ENCODE measurements around the gene GPR39. TPM values are rescaled to one million over a fixed set of nuclear protein-coding genes. Genes with fewer than 3 reads are reported as not detected.

GPR39 gene
- total and polyA plus RNA-seq, 5 experiments from 2014 or later: not detected

GRCh38 chr2:132588576-132588975, 172.0 kb downstream of the GPR39 start:
- peaks cover 0 to 14% (median 2%) of the 10 kb centered on the region in 9 donors for H3K9me3 Mint-ChIP-seq
- no peaks in the 10 kb centered on the region for H3K36me3 Mint-ChIP-seq
- H3K4me3 Mint-ChIP-seq: no peak overlapping the region
- ATAC-seq (no peak), DNase-seq (no peak)
- no peak overlapping the region for H3K27ac Mint-ChIP-seq
- H3K4me1 Mint-ChIP-seq: no peaks in the 10 kb centered on the region
- POLR2A ChIA-PET: no interaction called here
- peaks cover 0 to 8% (median 0%) of the 10 kb centered on the region in 5 donors for H3K27me3 Mint-ChIP-seq

DNA sequence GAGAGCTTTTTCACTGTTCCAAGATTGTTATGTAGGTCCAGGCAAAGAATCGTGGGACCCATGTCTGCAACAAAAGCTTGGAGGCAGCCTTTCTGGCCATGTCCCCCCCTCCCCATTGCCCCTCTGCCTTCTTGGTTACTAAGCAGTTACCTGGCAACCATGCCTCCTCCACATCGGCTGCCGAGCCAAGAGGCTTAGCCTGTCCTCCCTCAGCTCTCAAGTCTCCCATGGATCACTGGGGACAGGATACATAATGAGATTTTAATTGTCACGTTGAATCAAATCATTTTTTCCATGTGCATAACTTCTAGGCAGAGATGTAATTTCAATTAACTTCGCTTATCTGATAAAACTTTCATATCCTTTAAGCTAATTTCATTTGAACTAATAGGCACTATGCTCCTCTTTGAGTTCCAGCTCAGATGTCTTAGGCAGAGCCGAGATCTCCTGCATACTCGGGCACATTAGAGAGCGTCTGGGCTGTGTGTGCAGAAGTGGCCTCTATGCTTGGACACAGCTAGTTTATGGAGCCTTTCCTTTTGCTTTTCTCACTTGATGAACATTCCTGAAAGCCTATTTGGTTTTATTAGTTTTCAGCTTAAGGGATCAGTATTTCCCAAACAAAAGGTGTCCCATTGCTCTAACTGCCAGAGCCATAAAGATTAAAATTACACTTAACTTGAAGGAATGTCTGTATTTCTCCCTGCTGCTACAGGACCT, 172.7 kb downstream of the GPR39 start:
- ATAC-seq (no peak), DNase-seq (no peak)
- H3K4me3 Mint-ChIP-seq: no peak overlapping the region
- peaks cover 0 to 11% (median 0%) of the 10 kb centered on the region in 9 donors for H3K9me3 Mint-ChIP-seq
- H3K36me3 Mint-ChIP-seq: no peaks in the 10 kb centered on the region
- POLR2A ChIA-PET: no interaction called here
- peaks cover 0 to 3% (median 0%) of the 10 kb centered on the region in 5 donors for H3K27me3 Mint-ChIP-seq
- no peaks in the 10 kb centered on the region for H3K4me1 Mint-ChIP-seq
- no peak overlapping the region for H3K27ac Mint-ChIP-seq

DNA sequence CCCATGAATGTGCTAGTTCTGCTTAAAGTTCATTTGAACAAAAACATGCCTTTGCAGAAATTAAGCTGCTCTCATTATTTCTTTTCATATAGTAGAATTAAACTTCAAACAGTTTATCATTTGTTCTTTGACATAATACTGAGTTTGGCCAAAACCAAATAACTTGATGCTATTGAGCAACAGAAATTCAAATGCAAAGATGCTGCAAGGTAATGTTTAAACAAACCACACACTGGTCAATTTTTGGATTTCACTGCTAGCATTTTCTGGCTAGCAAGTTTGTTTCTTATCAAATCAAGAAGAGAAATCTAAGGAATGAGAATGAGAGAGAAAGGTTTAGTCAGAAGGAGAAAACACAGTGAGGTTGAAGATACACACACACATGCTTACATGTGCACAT, 173.4 kb downstream of the GPR39 start:
- Mint-ChIP-seq H3K27ac (no peak overlapping the region), H3K9me3 (peaks cover 0 to 11% (median 0%) of the 10 kb centered on the region in 9 donors), H3K27me3 (no peaks in the 10 kb centered on the region), H3K36me3 (no peaks in the 10 kb centered on the region), H3K4me3 (no peak overlapping the region), H3K4me1 (no peaks in the 10 kb centered on the region)
- ATAC-seq (no peak), DNase-seq (no peak)
- POLR2A ChIA-PET: no interaction called here

DNA sequence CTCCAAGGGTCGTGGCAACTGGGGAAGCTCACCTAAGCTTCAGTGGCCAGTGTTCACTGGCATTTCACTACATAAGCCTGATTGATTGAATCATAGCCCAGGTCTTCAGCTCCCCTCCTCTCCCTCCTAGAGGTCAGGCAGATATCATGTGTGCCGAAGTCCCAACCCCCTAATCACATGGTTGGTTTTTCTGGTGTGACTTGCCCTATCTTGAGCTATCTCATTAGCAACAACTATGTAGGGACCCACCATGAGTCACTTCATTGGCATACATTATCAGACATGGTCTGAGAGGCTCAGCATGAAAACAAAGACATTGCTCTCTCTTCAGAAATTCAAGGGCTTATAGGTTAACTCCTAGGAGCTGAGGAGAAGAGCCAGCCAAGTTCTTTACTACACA, 176.6 kb downstream of the GPR39 start:
- no peak for ATAC-seq
- no peak overlapping the region for H3K4me3 Mint-ChIP-seq
- H3K27ac Mint-ChIP-seq: no peak overlapping the region
- peaks cover 2 to 11% (median 2%) of the 10 kb centered on the region in 5 donors for H3K27me3 Mint-ChIP-seq
- peaks cover 0 to 23% (median 3%) of the 10 kb centered on the region in 9 donors for H3K9me3 Mint-ChIP-seq
- no peaks in the 10 kb centered on the region for H3K4me1 Mint-ChIP-seq
- H3K36me3 Mint-ChIP-seq: no peaks in the 10 kb centered on the region
- POLR2A ChIA-PET: no interaction called here
- DNase-seq: no peak

GRCh38 chr2:132595186-132595585, 178.6 kb downstream of the GPR39 start:
- H3K9me3 Mint-ChIP-seq: peaks cover 0 to 23% (median 8%) of the 10 kb centered on the region in 9 donors
- H3K27me3 Mint-ChIP-seq: peaks cover 2 to 20% (median 3%) of the 10 kb centered on the region in 5 donors
- H3K4me3 Mint-ChIP-seq: no peak overlapping the region
- DNase-seq (no peak), ATAC-seq (no peak)
- no peak overlapping the region for H3K27ac Mint-ChIP-seq
- peaks cover 0 to 5% (median 0%) of the 10 kb centered on the region in 3 donors for H3K36me3 Mint-ChIP-seq
- H3K4me1 Mint-ChIP-seq: no peaks in the 10 kb centered on the region
- POLR2A ChIA-PET: no interaction called here

DNA sequence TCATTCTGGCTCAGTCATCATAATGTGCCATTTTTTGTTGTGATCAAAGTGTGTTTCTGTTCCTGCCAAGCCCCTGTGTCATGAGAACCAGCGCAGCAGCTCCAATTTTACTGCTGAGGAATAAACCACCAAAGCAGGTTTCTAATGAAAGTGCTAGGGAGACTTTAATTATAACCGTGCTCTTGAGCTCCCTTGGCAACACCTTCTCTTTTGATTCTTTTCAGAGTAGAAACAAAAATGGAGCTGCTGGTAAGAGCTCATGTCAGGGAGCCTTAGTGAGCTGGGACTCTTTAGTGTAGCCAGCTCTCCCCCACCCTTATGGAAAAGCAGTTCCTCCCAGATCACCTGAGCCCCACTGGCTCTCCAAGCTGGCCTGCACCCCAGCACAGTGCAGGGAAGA, 179.1 kb downstream of the GPR39 start:
- peaks cover 2 to 20% (median 3%) of the 10 kb centered on the region in 5 donors for H3K27me3 Mint-ChIP-seq
- no peak overlapping the region for H3K4me3 Mint-ChIP-seq
- no peaks in the 10 kb centered on the region for H3K4me1 Mint-ChIP-seq
- H3K27ac Mint-ChIP-seq: no peak overlapping the region
- ATAC-seq: no peak
- POLR2A ChIA-PET: no interaction called here
- H3K36me3 Mint-ChIP-seq: peaks cover 0 to 5% (median 0%) of the 10 kb centered on the region in 3 donors
- peaks cover 0 to 23% (median 8%) of the 10 kb centered on the region in 9 donors for H3K9me3 Mint-ChIP-seq
- no peak for DNase-seq

DNA sequence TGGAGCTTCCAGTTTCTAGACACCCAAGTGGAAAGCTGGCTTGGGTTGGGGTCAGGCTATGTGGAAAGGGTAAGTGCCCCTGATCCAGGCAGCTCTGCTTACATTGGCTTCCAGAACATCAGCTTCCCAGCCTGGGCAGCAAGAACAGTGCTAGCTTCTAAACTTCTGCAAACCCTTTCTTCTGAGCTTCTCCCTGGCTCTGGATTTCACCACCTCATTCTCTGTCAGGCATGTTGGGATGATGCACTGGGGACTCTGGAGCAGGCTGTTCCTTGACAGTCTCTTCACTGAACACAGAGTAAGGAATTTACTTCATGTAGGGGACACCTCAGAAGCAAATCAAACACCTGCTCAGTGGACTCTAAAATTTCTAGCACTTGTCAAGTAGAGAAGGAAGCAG, 180.6 kb downstream of the GPR39 start:
- POLR2A ChIA-PET: no interaction called here
- H3K27ac Mint-ChIP-seq: no peak overlapping the region
- peaks cover 2 to 22% (median 3%) of the 10 kb centered on the region in 5 donors for H3K27me3 Mint-ChIP-seq
- H3K4me1 Mint-ChIP-seq: no peaks in the 10 kb centered on the region
- peaks cover 0 to 16% (median 7%) of the 10 kb centered on the region in 9 donors for H3K9me3 Mint-ChIP-seq
- H3K4me3 Mint-ChIP-seq: no peak overlapping the region
- ATAC-seq: no peak
- DNase-seq: no peak
- H3K36me3 Mint-ChIP-seq: peaks cover 0 to 5% (median 0%) of the 10 kb centered on the region in 3 donors

GRCh38 chr2:132597831-132598230, 181.2 kb downstream of the GPR39 start:
- H3K4me1 Mint-ChIP-seq: no peaks in the 10 kb centered on the region
- peaks cover 2 to 22% (median 3%) of the 10 kb centered on the region in 5 donors for H3K27me3 Mint-ChIP-seq
- no peak for DNase-seq
- ATAC-seq: no peak
- no peak overlapping the region for H3K27ac Mint-ChIP-seq
- POLR2A ChIA-PET: no interaction called here
- H3K9me3 Mint-ChIP-seq: peaks cover 0 to 13% (median 7%) of the 10 kb centered on the region in 9 donors
- no peak overlapping the region for H3K4me3 Mint-ChIP-seq
- H3K36me3 Mint-ChIP-seq: peaks cover 0 to 5% (median 0%) of the 10 kb centered on the region in 3 donors

GRCh38 chr2:132598536-132598935, 181.9 kb downstream of the GPR39 start:
- DNase-seq: no peak
- no peak overlapping the region for H3K4me3 Mint-ChIP-seq
- no peak overlapping the region for H3K27ac Mint-ChIP-seq
- no peaks in the 10 kb centered on the region for H3K4me1 Mint-ChIP-seq
- peaks cover 0 to 5% (median 0%) of the 10 kb centered on the region in 3 donors for H3K36me3 Mint-ChIP-seq
- peaks cover 0 to 13% (median 7%) of the 10 kb centered on the region in 9 donors for H3K9me3 Mint-ChIP-seq
- no peak for ATAC-seq
- peaks cover 2 to 22% (median 3%) of the 10 kb centered on the region in 5 donors for H3K27me3 Mint-ChIP-seq
- POLR2A ChIA-PET: no interaction called here

DNA sequence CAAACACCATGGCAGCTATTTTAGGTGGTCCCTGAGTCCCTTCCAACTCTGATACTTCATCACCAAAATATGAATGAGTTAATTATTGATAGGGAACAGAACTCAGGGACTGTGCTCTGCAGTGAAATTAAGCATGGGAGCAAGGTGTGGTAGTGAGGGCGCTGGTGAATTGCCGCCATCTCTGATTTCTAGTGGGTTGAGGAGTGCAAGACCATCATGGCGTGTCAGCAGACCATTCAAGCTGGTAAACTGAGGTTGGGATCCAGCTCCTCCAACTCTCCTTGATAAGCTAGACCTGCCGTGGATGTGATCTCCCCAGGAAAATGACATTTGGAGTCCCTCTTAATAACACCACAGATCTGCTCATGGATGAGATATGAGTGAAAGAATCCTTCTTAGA, 183.0 kb downstream of the GPR39 start:
- H3K27ac Mint-ChIP-seq: no peak overlapping the region
- peaks cover 0 to 13% (median 7%) of the 10 kb centered on the region in 9 donors for H3K9me3 Mint-ChIP-seq
- POLR2A ChIA-PET: no interaction called here
- H3K36me3 Mint-ChIP-seq: peaks cover 0 to 5% (median 0%) of the 10 kb centered on the region in 3 donors
- ATAC-seq (no peak), DNase-seq (no peak)
- no peaks in the 10 kb centered on the region for H3K4me1 Mint-ChIP-seq
- peaks cover 2 to 22% (median 3%) of the 10 kb centered on the region in 5 donors for H3K27me3 Mint-ChIP-seq
- H3K4me3 Mint-ChIP-seq: no peak overlapping the region

DNA sequence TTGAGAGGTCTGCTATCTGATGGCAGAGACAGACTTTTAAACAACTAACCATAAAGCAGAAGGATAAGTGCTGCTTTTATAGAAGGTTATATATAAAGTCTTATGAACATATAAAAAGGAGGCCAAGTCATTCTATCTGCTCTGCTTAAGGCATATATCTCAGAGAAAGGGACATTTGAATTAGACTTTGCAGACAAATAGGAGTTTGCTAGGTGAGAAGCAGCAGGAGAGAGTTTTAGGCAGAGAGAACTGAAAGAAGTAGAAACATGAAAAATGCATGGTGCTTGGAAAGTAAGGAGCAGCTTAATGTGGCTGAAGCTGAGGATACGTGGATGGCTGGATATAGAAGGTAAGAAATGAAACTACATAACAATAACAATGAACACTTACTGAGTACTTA, 188.0 kb downstream of the GPR39 start:
- Mint-ChIP-seq H3K36me3 (no peaks in the 10 kb centered on the region), H3K27me3 (peaks cover 0 to 20% (median 2%) of the 10 kb centered on the region in 5 donors), H3K9me3 (peaks cover 0 to 6% (median 0%) of the 10 kb centered on the region in 9 donors), H3K4me1 (no peaks in the 10 kb centered on the region), H3K27ac (no peak overlapping the region), H3K4me3 (no peak overlapping the region)
- POLR2A ChIA-PET: no interaction called here
- ATAC-seq (no peak), DNase-seq (no peak)

GRCh38 chr2:132605236-132606180, 188.9 kb downstream of the GPR39 start:
- POLR2A ChIA-PET: no interaction called here
- no peak overlapping the region for H3K4me3 Mint-ChIP-seq
- no peak overlapping the region for H3K27ac Mint-ChIP-seq
- ATAC-seq: no peak
- H3K4me1 Mint-ChIP-seq: no peaks in the 10 kb centered on the region
- DNase-seq: no peak
- no peaks in the 10 kb centered on the region for H3K36me3 Mint-ChIP-seq
- H3K27me3 Mint-ChIP-seq: peaks cover 0 to 14% (median 2%) of the 10 kb centered on the region in 5 donors
- H3K9me3 Mint-ChIP-seq: peaks cover 0 to 6% (median 0%) of the 10 kb centered on the region in 9 donors

- H3K4me3 Mint-ChIP-seq: no peak overlapping the region
- POLR2A ChIA-PET: no interaction called here
- peaks cover 0 to 13% (median 2%) of the 10 kb centered on the region in 5 donors for H3K27me3 Mint-ChIP-seq
- ATAC-seq: no peak
- no peaks in the 10 kb centered on the region for H3K4me1 Mint-ChIP-seq
- no peaks in the 10 kb centered on the region for H3K36me3 Mint-ChIP-seq
- no peak overlapping the region for H3K27ac Mint-ChIP-seq
- no peak for DNase-seq
- peaks cover 0 to 4% (median 0%) of the 10 kb centered on the region in 9 donors for H3K9me3 Mint-ChIP-seq
These were observed 190.0 kb downstream of the GPR39 start for GRCh38 chr2:132606649-132607048.
